DND-41 (cell line): ENCODE data around the gene RUBCNL.
A peak's percentile ranks its signal among the peaks of the same experiment; 100 is the strongest.

ENCODE experiments used
- ATAC-seq: fragments of 200-7000 bp; cut with Tn5 transposase; 3 replicates; pipeline ENCODE4 v1.9.1; 2021; ENCODE audit warnings: low read depth; ENCODE audit not compliant: insufficient read depth
- DNase-seq: peaks from one replicate; pipeline ENCODE4 v3.0.0-alpha.2; 2020
- H2AFZ ChIP-seq: 2 replicates; pipeline ENCODE4 v1.6.0; 2012; ENCODE audit warnings: low read depth, low read length
- H3K27ac ChIP-seq: 2 replicates; pipeline ENCODE4 v1.5.1; 2012; ENCODE audit warnings: low read length, inconsistent platforms
- H3K27me3 ChIP-seq: fragments of 200-600 bp; sonication (generic); 2 replicates; pipeline ENCODE4 v1.6.0; 2012; ENCODE audit warnings: low read length, mild to moderate bottlenecking, inconsistent platforms; ENCODE audit not compliant: insufficient read depth, poor library complexity
- H3K36me3 ChIP-seq: 2 replicates; pipeline ENCODE4 v1.5.1; 2012; ENCODE audit warnings: low read length, inconsistent platforms; ENCODE audit not compliant: insufficient read depth
- H3K4me1 ChIP-seq: 2 replicates; pipeline ENCODE4 v1.5.1; 2012; ENCODE audit warnings: mild to moderate bottlenecking, low read length; ENCODE audit not compliant: insufficient read depth
- H3K4me2 ChIP-seq: 2 replicates; pipeline ENCODE4 v1.6.0; 2012; ENCODE audit warnings: mild to moderate bottlenecking, moderate library complexity, low read length, inconsistent platforms; ENCODE audit not compliant: insufficient read depth
- H3K4me3 ChIP-seq, 2 experiments: fragments of 200-600 bp in 1 of 2; shearing (Covaris generic) in 1 of 2; 2 replicates each; pipeline ENCODE4 v1.5.1; 2012 to 2016; ENCODE audit warnings: inconsistent platforms in 2 of 2, low read length in 2 of 2, mild to moderate bottlenecking in 2 of 2, low read depth in 1 of 2, moderate library complexity in 1 of 2
- H3K79me2 ChIP-seq: 2 replicates; pipeline ENCODE4 v1.6.0; 2012; ENCODE audit warnings: low read length, inconsistent platforms; ENCODE audit not compliant: insufficient read depth
- H3K9ac ChIP-seq: 2 replicates; pipeline ENCODE4 v1.6.0; 2012; ENCODE audit warnings: low read depth, mild to moderate bottlenecking, inconsistent platforms, low read length, moderate library complexity
- H3K9me3 ChIP-seq: 2 replicates; pipeline ENCODE4 v1.5.1; 2012; ENCODE audit warnings: low read length, moderate library complexity, mild to moderate bottlenecking, inconsistent platforms; ENCODE audit not compliant: insufficient read depth, severe bottlenecking
- H4K20me1 ChIP-seq: 2 replicates; pipeline ENCODE4 v1.6.0; 2012; ENCODE audit warnings: low read length; ENCODE audit not compliant: insufficient read depth
- EZH2 ChIP-seq: IDR thresholded peaks from 3 replicates; pipeline ENCODE4 v1.6.1; 2012; ENCODE audit warnings: borderline replicate concordance, low read depth, mild to moderate bottlenecking, moderate library complexity, low read length, inconsistent platforms; ENCODE audit not compliant: severe bottlenecking
- TF ChIP-seq, protein P1 (sequence below): IDR thresholded peaks from 2 replicates; pipeline ENCODE4 v1.5.1; 2012; ENCODE audit warnings: borderline replicate concordance, low read length, moderate library complexity, mild to moderate bottlenecking; ENCODE audit not compliant: poor library complexity, severe bottlenecking; ENCODE audit errors: extremely low read depth

The RUBCNL gene

GRCh38 chr13:46403851-46404732, 17.0 kb upstream of the RUBCNL start:
- Histone ChIP-seq H2AFZ (peak overlapping the region; percentile 42), H3K36me3 (no peaks in the 10 kb centered on the region), H3K4me1 (peaks cover 21% of the 10 kb centered on the region), H3K79me2 (no peaks in the 10 kb centered on the region), H3K27ac (peak overlapping the region; percentile 74), H3K9me3 (no peaks in the 10 kb centered on the region), H3K27me3 (no peaks in the 10 kb centered on the region), H3K9ac (peak overlapping the region; percentile 22; the same call in 1 of the 2 replicates), H3K4me2 (0 out of 2 replicates have a peak overlapping the region, but pooled peaks have one; percentile 7), H3K4me3 (no peak overlapping the region), H4K20me1 (no peaks in the 10 kb centered on the region)
- no peak for DNase-seq
- TF ChIP-seq, protein P1, sequence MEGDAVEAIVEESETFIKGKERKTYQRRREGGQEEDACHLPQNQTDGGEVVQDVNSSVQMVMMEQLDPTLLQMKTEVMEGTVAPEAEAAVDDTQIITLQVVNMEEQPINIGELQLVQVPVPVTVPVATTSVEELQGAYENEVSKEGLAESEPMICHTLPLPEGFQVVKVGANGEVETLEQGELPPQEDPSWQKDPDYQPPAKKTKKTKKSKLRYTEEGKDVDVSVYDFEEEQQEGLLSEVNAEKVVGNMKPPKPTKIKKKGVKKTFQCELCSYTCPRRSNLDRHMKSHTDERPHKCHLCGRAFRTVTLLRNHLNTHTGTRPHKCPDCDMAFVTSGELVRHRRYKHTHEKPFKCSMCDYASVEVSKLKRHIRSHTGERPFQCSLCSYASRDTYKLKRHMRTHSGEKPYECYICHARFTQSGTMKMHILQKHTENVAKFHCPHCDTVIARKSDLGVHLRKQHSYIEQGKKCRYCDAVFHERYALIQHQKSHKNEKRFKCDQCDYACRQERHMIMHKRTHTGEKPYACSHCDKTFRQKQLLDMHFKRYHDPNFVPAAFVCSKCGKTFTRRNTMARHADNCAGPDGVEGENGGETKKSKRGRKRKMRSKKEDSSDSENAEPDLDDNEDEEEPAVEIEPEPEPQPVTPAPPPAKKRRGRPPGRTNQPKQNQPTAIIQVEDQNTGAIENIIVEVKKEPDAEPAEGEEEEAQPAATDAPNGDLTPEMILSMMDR: no peak
- TF ChIP-seq EZH2: no peak
- peak; percentile 82 for ATAC-seq

- no peaks in the 10 kb centered on the region for H3K36me3 ChIP-seq
- TF ChIP-seq, protein P1: no peak
- TF ChIP-seq EZH2: no peak
- H3K4me3 ChIP-seq: no peak overlapping the region
- peaks cover 21% of the 10 kb centered on the region for H3K4me1 ChIP-seq
- no peak for ATAC-seq
- H3K27me3 ChIP-seq: no peaks in the 10 kb centered on the region
- no peaks in the 10 kb centered on the region for H3K9me3 ChIP-seq
- H3K79me2 ChIP-seq: no peaks in the 10 kb centered on the region
- no peak for DNase-seq
- H3K27ac ChIP-seq: no peak overlapping the region
- H2AFZ ChIP-seq: no peak overlapping the region
- no peak overlapping the region for H3K4me2 ChIP-seq
- H4K20me1 ChIP-seq: no peaks in the 10 kb centered on the region
- no peak overlapping the region for H3K9ac ChIP-seq
Measured at GRCh38 chr13:46402178-46402577, 15.1 kb upstream of the RUBCNL start.

DNA sequence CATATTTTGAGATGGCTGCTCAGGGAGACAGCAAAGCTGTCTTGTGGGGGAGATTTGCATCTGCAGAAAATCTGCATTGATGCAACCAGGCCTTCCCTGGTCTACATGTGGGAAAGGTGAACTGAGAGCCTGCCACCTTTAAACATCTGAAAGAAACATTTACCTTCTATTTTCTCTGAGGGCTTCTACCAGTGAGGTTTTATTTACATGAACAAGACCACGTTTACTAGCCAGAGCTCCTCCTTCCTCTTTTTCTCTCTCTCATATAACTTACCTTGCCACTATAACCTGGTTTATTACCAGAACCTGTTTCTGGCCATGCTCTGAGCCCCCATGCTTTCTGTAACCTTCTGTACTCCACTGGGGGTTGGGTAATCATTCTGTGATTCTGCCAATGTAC, 14.4 kb upstream of the RUBCNL start:
- Histone ChIP-seq H3K27me3 (no peaks in the 10 kb centered on the region), H3K4me3 (no peak overlapping the region), H3K4me2 (no peak overlapping the region), H3K4me1 (peaks cover 21% of the 10 kb centered on the region), H2AFZ (no peak overlapping the region), H3K9me3 (no peaks in the 10 kb centered on the region), H3K27ac (no peak overlapping the region), H4K20me1 (no peaks in the 10 kb centered on the region), H3K9ac (no peak overlapping the region), H3K36me3 (no peaks in the 10 kb centered on the region), H3K79me2 (no peaks in the 10 kb centered on the region)
- TF ChIP-seq EZH2: no peak
- TF ChIP-seq, protein P1: no peak
- DNase-seq (no peak), ATAC-seq (no peak)
